Colonic mucosa (tissue), 4 donors: ENCODE measurements around the gene LARGE1. TPM values are rescaled to one million over a fixed set of nuclear protein-coding genes. Genes with fewer than 3 reads are reported as not detected.

ENCODE experiments used
- DNase-seq: peaks from one replicate; pipeline ENCODE4 v3.0.0-alpha.2; 2020
- H3K27ac ChIP-seq: fragments of 200-600 bp; one replicate; pipeline ENCODE4 v1.8.0; 2021
- H3K27me3 ChIP-seq: fragments of 200-600 bp; one replicate; pipeline ENCODE4 v1.8.0; 2021
- H3K36me3 ChIP-seq: fragments of 200-600 bp; one replicate; pipeline ENCODE4 v1.8.0; 2021
- H3K4me1 ChIP-seq: fragments of 200-600 bp; one replicate; pipeline ENCODE4 v1.8.0; 2021; ENCODE audit warnings: mild to moderate bottlenecking
- H3K4me3 ChIP-seq: fragments of 200-600 bp; one replicate; pipeline ENCODE4 v1.8.0; 2021
- H3K9ac ChIP-seq, 2 donors: one replicate each; pipeline ENCODE4 v1.7.0; 2013; ENCODE audit warnings: control low read depth in 2 of 2, low read depth in 2 of 2, low read length in 2 of 2
- H3K9me3 ChIP-seq: fragments of 200-600 bp; one replicate; pipeline ENCODE4 v1.8.0; 2021
- intact Hi-C: fragments of 100-400 bp; cut with DNase I; formaldehyde crosslinking; loops from one replicate; pipeline ENCODE4 v1.14.1; 2022
- total RNA-seq, 2 donors: library from RNA; stranded (reverse); fragmentation: NEBNext Ultra II Directional in 1 of 2; extraction: Animal tissue kit (Norgen Biotek cat#: 25700) in 1 of 2; gene quantifications; one replicate each; pipeline ENCODE4 v1.2.1, GENCODE V29; 2021
- TF ChIP-seq, protein P1 (sequence below): fragments of 200-600 bp; IDR thresholded peaks from one replicate; pipeline ENCODE4 v1.8.0; 2022; ENCODE audit warnings: antibody characterized with exemption, mild to moderate bottlenecking
- donor health status: healthy.
- donor health status: DM: no; HTN: no; CAD: no.
- donor health status: DM: no; HTN: no; CAD: no.

LARGE1 gene
- total RNA-seq, 2 donors from 2014 or later: 45.2 to 46.5 TPM

DNA sequence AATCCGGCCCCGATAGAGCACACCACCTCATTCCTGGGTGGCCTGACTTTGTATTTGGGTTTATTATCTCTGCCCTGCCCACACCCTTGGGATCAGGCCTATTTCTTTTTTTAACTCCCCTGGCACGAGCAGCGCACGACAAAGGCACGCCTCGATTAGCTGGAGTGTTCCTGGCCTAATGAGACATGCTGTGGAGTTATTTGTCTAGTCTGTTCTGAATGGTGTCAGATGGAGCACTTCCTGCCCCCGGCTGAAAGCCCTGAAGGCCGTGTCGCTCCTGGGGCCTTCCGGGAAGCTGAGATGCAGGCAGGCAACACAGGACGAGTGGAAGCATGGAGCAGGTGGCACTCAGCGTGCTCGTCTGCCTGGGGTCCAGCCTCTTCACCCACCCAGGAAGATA lies 47.1 kb downstream of the LARGE1 start:
- no peaks in the 10 kb centered on the region for H3K36me3 ChIP-seq
- no peak for DNase-seq
- H3K9me3 ChIP-seq: no peaks in the 10 kb centered on the region
- TF ChIP-seq, protein P1, sequence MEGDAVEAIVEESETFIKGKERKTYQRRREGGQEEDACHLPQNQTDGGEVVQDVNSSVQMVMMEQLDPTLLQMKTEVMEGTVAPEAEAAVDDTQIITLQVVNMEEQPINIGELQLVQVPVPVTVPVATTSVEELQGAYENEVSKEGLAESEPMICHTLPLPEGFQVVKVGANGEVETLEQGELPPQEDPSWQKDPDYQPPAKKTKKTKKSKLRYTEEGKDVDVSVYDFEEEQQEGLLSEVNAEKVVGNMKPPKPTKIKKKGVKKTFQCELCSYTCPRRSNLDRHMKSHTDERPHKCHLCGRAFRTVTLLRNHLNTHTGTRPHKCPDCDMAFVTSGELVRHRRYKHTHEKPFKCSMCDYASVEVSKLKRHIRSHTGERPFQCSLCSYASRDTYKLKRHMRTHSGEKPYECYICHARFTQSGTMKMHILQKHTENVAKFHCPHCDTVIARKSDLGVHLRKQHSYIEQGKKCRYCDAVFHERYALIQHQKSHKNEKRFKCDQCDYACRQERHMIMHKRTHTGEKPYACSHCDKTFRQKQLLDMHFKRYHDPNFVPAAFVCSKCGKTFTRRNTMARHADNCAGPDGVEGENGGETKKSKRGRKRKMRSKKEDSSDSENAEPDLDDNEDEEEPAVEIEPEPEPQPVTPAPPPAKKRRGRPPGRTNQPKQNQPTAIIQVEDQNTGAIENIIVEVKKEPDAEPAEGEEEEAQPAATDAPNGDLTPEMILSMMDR: no peak
- no peaks in the 10 kb centered on the region for H3K27me3 ChIP-seq
- intact Hi-C loops: no loop called here
- no peak overlapping the region for H3K27ac ChIP-seq
- no peak overlapping the region for H3K9ac ChIP-seq
- no peaks in the 10 kb centered on the region for H3K4me1 ChIP-seq
- no peak overlapping the region for H3K4me3 ChIP-seq

DNA sequence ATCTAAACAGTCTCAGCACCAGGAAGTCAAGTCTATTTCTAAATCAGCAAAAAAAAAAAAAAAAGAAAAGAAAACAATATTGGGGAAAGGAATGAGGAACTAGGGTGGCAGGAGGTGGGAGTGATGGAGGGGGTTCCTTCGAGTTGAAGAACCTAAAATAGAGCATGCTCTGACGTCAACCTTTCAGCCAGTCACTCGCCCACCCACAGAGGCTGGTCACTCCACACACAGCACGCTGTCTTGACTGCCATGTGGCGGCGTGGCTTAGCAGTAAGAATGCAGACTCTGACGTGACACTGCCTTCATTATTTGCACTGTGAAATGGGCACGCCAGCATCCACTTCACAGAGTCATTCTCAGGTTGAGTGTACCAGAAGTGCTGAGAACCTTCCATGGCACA lies 48.3 kb downstream of the LARGE1 start:
- TF ChIP-seq, protein P1: no peak
- H3K4me1 ChIP-seq: peaks cover 10% of the 10 kb centered on the region
- H3K27ac ChIP-seq: no peak overlapping the region
- no peak for DNase-seq
- intact Hi-C loops: no loop called here
- H3K4me3 ChIP-seq: no peak overlapping the region
- no peaks in the 10 kb centered on the region for H3K9me3 ChIP-seq
- H3K27me3 ChIP-seq: no peaks in the 10 kb centered on the region
- no peak overlapping the region for H3K9ac ChIP-seq
- H3K36me3 ChIP-seq: no peaks in the 10 kb centered on the region

DNA sequence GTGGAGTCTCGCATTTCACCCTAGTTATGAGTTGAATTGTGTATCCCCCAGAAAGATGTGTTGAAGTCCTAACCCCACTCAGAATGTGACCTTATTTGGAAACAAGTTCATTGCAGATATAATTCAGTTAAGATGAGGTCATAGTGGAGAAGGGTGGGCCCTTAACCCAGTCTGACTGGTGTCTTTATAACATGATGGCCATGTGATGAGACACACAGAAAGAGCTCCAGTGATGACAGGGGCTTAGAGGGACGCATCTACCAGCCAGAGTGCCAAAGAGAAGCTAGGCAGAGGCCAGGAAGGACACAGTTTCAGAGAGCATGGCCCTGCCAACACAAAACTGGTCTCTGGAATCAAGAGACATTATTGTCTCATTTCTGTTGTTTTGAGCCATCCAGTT lies 50.3 kb downstream of the LARGE1 start:
- H3K4me1 ChIP-seq: peaks cover 10% of the 10 kb centered on the region
- TF ChIP-seq, protein P1: no peak
- no peaks in the 10 kb centered on the region for H3K36me3 ChIP-seq
- H3K9ac ChIP-seq: no peak overlapping the region
- H3K9me3 ChIP-seq: no peaks in the 10 kb centered on the region
- no peak overlapping the region for H3K4me3 ChIP-seq
- H3K27ac ChIP-seq: no peak overlapping the region
- no peak for DNase-seq
- H3K27me3 ChIP-seq: no peaks in the 10 kb centered on the region
- intact Hi-C loops: no loop called here

DNA sequence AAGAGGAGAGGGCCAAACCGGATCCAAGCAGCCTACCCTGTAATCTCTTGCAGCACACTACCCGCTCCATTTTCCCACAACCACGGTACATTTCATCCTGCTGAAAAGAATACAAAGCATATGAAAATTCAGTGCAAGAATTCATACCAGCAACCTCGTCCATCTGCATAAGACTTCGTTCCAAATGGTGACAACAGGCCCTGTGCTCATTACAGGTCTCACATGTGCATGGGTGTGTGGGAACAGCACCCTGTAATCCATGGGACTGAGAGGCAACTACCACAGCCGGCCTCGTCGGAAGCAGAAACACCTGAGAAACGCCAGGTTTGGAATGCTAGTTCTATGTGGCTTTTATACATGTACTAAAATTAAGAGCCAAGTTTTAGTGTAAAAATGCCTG lies 52.3 kb downstream of the LARGE1 start:
- DNase-seq: no peak
- TF ChIP-seq, protein P1: no peak
- intact Hi-C loops: no loop called here
- Histone ChIP-seq H3K9me3 (no peaks in the 10 kb centered on the region), H3K27ac (peak overlapping the region; percentile 72), H3K4me3 (no peak overlapping the region), H3K9ac (no peak overlapping the region), H3K4me1 (peaks cover 10% of the 10 kb centered on the region), H3K36me3 (no peaks in the 10 kb centered on the region), H3K27me3 (no peaks in the 10 kb centered on the region)

DNA sequence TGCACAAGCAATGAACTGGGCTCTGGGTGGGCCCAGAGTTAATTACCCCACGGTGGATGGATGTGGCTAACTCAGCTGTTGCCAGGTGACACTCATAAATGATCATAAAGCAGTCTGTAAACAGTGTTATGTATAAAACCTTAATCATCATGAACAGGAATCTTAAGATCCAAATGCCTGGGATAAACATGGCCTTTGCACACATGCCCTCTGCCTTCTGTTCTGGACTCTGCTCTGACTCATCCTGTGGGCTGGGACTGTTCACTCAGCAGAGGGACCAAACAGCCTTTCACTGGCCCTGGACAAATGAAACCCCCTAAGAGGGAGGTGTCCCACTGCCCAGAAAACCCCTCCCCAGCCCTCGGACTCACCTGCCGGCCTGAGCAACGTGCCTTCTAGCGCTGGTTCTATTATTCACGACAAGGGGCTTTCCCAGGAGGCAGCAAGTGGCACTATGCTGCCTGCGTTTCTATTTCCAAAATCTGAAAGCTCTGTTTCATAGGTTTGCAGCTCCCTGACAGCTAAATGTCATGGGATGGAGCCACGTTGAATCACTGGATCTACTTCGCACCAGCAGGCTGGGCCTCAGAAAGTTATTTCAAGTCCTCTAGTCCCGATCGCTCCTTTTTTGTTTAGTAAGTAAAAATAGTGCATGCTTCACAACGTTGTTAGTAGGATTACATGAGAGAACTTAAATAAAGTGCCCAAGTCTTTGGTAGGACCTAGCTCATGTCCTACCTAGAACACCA lies 53.0 kb downstream of the LARGE1 start:
- intact Hi-C loops: no loop called here
- Histone ChIP-seq H3K9ac (peak overlapping the region in 1 of 2 donors; percentile 14), H3K9me3 (no peaks in the 10 kb centered on the region), H3K36me3 (no peaks in the 10 kb centered on the region), H3K27ac (peak overlapping the region; percentile 72), H3K4me3 (no peak overlapping the region), H3K27me3 (no peaks in the 10 kb centered on the region), H3K4me1 (peaks cover 10% of the 10 kb centered on the region)
- peak; percentile 65 for DNase-seq
- TF ChIP-seq, protein P1: no peak
